Measurements from ENCODE around the gene SEMA4A.
"Not testable (repeated sequence)": the region's sequence is repeated elsewhere in the genome, so short reads cannot be mapped to it uniquely, and the experiment has no call there.

SEMA4A gene

DNA sequence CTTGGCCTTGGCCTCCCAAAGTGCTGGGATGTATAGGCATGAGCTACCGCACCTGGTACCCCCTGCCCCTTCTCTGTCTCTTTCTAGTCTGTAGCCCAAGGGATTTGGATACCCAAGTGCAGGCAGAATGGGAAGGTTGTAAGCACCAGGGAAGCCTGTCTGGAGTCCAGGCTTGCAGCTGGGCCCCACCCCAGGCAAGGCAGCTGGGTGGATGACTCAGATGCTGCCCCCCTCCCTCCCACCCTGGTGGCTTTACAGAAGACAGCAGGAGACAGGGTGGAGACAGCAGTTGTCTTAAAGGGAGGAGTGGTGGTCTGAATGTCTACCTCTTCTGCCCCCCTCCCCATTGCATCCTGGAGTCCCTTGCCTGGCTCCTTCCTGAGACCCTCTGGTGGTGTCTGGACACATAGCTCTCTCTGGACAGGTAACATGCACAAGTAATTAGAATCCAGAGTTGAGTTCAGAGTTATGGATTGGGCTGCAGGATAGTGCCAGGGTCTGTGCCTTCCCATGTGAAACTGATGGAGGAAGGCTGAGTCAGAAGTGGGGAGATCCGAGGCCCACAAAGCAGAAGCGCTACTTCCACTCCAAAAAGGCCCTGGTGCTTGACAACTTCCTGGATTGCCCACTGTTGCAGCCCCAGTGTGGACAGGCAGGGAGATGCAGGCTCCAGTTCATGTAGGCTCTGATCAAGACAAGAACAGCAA lies 33.7 kb upstream of the SEMA4A start:
- DNase-seq: no peak

- no peak for DNase-seq
Observed at GRCh38 chr1:156120318-156120717, 33.1 kb upstream of the SEMA4A start.

DNA sequence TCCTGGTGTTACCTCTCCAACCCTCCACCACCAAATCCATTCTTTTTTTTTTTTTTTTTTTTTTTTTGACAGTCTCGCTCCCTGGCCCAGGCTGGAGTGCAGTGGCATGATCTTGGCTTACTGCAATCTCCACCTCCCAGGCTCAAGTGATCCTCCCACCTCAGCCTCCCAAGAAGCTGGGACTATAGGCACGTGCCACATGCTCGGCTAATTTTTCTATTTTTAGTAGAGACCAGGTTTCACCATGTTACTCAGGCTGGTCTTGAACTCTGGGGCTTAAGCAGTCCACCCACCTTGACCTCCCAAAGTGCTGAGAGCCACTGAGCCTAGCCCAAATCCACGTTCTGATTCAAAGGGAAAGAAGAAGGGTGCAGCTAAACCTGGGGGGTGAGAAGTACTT lies 32.4 kb upstream of the SEMA4A start:
- not testable (repeated sequence) for DNase-seq

GRCh38 chr1:156121457-156121856 lies 31.9 kb upstream of the SEMA4A start:
- no peak for DNase-seq

- DNase-seq: no peak
Observed at GRCh38 chr1:156122086-156122485, 31.3 kb upstream of the SEMA4A start.

GRCh38 chr1:156122519-156123355 lies 30.6 kb upstream of the SEMA4A start:
- DNase-seq: no peak

GRCh38 chr1:156123356-156124196 lies 29.8 kb upstream of the SEMA4A start:
- DNase-seq: peak; percentile 30

DNA sequence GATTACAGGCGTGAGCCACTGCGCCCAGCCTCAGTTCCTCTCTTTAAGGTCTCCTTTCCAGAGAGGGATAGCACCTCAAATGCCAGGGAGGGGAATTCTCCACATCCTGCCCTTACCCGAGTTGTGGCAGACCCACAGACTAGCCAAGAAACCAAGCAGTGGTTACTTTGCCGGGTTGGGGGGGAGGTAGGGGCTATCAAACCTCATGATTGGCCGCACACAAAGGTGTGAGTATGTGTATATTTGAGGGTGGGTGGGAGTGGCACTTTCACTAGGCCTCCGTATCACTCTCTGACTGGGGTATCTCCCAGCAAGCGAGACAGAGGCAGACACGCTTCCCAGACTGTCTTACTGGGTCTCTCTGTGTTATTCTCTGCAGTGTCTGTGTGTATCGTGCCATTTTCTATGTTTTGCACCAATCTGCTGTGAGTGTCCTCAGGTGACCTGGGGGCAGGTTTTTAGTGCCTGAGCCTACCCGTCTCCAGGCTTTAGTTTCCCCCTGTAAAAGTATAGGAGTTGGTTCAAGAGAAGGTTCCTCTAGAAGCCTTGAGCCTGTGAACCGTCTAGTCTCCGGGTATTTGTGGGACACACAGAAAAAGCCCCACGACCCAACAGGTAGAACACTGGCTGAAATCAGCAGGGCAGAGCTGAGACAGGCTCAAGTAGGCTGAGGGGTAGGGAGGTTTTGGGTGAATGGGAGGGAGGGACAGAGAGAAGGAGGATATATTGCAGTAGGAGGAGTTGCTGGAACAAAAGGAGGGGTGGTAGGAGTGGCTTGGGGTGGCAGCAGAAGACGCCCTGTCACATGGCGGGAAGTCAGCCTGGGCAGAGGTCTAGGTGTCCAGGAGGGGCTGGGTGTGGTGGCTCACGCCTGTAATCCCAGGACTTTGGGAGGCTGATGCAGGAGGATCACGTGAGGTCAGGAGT lies 28.6 kb upstream of the SEMA4A start:
- DNase-seq: no peak

GRCh38 chr1:156125544-156125943 lies 27.8 kb upstream of the SEMA4A start:
- DNase-seq: not testable (repeated sequence)

DNA sequence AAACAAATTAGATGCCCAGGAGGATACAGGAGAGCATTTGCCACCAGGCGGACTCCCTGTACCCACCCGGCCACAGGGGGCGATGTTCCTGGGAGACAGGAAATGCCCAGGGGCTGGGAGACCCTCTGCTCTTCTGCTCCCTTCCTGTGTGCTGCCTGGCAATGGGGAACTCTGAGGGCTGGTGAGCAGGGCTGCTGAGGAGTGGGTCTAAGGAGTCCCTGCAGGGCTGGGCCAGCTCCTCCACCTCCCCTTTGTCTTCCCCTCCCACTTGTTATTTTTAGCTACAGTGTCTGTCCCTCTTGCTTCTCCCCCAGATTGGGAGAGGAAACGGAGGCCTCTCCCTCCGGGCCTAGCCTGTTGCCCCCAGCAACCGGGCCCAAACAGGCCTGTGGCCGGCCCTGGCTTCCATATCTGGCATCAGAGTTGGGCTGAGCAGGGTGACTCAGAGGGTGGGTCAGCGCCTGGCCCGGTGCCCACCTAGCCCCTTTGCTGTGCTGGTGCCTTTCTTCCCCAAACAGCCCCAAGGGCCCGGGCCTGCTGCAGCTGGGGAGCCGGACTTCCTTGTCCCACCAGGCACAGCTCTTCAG lies 27.2 kb upstream of the SEMA4A start:
- peak; percentile 77 for DNase-seq

DNA sequence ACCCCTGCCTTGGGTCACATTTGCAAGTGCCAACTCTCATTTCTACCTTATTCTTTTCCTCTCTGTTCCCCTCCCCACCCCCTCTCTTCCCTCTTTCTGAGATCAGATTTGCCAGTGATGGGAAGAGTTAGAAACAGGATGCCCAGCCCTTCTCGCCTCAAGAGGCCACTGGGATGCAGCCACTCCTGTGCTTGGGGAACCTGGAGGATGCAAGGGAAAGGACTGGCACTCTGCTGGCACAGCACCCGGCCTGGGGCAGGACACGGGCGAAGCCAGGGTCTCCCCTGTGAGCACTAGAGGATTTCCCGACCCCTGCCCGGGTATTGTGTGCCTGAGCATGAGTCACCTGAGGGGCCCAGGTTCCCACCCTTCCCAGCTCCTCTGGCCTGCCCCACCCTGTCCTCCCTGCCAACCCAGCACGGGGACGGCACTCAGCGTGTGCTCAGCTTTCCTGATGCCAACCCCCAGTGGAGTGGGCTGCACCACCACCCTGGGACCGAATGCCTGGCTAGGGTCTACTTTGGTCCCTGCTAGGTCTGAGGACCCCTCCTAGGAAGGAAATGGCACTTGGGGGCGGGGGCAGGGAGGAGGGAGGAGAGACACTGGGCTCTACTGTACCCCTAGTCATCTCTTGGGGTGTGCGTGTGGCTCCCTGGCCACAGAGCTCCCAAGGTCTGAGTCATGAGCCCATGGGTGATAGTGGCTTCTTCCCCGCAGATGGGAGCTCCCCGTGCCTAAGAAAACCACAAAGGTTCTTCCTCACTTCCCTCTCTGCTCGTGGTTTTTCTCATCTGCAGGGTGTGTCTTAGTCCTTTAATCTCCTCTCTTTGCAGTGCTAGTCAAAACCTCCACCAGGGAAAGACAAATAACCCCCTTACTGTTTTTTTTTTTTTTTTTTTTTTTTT lies 26.5 kb upstream of the SEMA4A start:
- peak; percentile 45 for DNase-seq

GRCh38 chr1:156128308-156128653 lies 25.1 kb upstream of the SEMA4A start:
- DNase-seq: no peak

DNA sequence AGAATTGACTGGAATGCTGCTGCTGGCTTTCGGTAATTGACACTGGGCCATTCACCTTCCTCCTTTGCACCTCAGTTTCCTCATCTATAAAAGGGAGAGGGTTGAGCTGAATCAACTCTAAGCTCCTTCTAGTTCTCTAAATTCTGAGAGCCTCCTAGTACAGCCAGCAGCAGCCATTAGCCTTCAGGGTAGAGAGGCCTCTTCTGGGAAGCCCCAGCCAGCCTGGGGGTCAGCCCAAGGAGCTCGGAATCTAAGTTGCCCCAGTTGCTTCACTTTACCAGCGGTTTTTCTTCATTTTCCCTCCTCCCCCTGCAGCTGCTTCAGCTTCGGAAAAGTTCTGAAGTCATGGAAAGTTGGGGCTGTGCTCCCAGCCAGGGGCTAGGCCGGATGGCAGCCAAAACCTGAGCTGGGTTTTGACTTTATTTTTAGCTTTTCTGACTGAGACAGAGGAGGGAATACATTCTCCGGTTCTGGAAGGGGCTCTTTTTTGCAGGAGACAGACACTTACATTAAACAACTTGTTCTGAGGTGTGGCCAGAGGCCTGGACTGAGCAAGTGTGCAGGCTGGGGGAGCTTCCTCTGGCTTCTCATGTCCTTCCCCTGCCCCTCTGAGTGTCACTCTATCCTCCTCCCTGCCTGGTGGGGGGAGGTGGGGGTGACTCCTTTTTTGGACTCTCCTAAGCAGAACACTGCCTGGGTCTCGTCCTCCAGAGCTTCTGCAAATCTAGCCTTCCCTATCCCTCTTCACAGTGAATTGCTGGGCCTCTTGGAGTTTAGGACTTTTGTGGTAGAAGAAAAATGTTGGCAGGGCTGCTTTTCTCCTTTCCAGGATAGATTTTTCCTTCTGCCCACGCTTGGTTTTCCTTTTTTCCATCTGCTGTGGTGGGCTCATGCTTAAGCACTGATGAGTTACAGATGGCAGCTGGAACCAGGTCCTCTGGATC lies 24.5 kb upstream of the SEMA4A start:
- no peak for DNase-seq

GRCh38 chr1:156129687-156130577 lies 23.5 kb upstream of the SEMA4A start:
- DNase-seq: no peak

DNA sequence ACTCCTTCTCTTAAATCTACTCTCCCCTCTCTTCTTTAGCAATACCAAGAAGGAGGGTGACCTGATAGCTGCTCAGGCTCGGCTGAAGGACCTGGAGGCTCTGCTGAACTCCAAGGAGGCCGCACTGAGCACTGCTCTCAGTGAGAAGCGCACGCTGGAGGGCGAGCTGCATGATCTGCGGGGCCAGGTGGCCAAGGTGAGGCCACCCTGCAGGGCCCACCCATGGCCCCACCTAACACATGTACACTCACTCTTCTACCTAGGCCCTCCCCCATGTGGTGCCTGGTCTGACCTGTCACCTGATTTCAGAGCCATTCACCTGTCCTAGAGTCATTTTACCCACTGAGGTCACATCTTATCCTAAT lies 22.8 kb upstream of the SEMA4A start:
- no peak for DNase-seq

GRCh38 chr1:156134716-156135435 lies 18.5 kb upstream of the SEMA4A start:
- DNase-seq: no peak

DNA sequence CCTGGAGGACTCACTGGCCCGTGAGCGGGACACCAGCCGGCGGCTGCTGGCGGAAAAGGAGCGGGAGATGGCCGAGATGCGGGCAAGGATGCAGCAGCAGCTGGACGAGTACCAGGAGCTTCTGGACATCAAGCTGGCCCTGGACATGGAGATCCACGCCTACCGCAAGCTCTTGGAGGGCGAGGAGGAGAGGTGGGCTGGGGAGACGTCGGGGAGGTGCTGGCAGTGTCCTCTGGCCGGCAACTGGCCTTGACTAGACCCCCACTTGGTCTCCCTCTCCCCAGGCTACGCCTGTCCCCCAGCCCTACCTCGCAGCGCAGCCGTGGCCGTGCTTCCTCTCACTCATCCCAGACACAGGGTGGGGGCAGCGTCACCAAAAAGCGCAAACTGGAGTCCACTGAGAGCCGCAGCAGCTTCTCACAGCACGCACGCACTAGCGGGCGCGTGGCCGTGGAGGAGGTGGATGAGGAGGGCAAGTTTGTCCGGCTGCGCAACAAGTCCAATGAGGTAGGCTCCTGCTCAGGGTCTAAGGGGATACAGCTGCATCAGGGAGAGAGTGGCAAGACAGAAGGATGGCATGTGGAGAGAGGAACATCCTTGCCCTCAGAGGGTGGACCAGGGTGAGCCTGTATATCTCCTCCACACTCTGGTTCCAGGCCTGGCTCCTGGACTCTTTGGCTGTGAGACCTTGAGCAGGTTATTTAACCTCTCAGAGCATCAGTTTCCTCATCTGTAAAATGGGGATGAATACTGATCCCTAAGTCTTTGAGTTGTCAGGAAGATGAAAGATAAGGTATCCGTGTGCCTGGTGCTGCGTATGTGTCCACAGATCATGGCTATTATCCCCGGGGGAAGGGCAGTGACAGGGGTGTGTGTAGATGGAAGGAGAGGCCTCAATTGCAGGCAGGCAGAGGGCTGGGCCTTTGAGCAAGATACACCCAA lies 17.2 kb upstream of the SEMA4A start:
- no peak for DNase-seq

Data from activated gamma-delta T cell (primary cell).